GM13977 (cell line): ENCODE data around the gene CMIP.

Experiments
- DNase-seq: peaks from one replicate; pipeline ENCODE4 v3.0.0; 2012; ENCODE audit warnings: low spot score
- in situ Hi-C: fragments of 300-500 bp; cut with MboI; formaldehyde crosslinking; loops from one replicate; pipeline ENCODE4 v1.12.0; 2022; ENCODE audit warnings: low sequenced_read_pairs, low pct_unique_long_range_greater_than_20kb, mixed read lengths, inconsistent platforms; ENCODE audit not compliant: unreplicated experiment
- TF ChIP-seq, protein P1 (sequence below): IDR thresholded peaks from 2 replicates; pipeline ENCODE4 v1.5.1; 2012; ENCODE audit warnings: mild to moderate bottlenecking, control low read depth; ENCODE audit not compliant: insufficient read depth; ENCODE audit errors: extremely low read depth, missing control alignments

CMIP gene

DNA sequence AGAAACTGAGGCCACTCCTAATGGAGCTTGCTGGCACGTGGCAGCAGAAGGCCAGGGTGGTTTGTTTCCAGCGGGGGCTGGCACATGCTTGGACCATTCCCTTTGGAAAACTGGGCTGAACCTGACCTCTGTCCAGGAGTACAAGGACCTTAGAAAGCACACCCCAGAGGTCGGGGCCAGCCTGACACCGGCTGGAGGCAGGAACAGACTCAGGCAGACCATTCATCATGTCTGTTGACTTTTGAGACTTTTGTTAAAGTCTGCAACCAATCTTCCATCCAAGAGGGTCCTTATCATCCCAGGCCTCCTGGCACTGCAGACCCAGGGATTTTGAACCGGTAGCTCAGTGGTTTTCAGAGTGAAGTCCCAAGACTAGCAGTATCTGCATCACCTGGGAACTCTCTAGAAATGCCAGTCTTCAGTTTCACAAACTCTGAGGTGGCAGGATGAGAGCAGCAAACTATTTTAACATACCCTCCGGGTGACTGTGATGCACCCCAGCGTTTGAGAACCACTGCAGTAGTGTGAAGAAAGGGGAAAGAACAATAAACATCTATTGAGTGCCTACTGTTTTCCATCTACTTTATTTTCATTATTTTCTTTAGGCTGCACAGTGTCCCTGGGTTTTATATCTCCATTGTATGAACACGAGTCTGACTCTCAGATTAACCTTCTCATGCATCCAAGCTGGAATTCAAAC, 189.2 kb downstream of the CMIP start:
- in situ Hi-C loops, result loop anchor here (10.0 kb wide), 1 partner anchor 91 kb away; no protein-coding TSS in a partner anchor
- TF ChIP-seq, protein P1, sequence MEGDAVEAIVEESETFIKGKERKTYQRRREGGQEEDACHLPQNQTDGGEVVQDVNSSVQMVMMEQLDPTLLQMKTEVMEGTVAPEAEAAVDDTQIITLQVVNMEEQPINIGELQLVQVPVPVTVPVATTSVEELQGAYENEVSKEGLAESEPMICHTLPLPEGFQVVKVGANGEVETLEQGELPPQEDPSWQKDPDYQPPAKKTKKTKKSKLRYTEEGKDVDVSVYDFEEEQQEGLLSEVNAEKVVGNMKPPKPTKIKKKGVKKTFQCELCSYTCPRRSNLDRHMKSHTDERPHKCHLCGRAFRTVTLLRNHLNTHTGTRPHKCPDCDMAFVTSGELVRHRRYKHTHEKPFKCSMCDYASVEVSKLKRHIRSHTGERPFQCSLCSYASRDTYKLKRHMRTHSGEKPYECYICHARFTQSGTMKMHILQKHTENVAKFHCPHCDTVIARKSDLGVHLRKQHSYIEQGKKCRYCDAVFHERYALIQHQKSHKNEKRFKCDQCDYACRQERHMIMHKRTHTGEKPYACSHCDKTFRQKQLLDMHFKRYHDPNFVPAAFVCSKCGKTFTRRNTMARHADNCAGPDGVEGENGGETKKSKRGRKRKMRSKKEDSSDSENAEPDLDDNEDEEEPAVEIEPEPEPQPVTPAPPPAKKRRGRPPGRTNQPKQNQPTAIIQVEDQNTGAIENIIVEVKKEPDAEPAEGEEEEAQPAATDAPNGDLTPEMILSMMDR, result no peak
- DNase-seq, result no peak

DNA sequence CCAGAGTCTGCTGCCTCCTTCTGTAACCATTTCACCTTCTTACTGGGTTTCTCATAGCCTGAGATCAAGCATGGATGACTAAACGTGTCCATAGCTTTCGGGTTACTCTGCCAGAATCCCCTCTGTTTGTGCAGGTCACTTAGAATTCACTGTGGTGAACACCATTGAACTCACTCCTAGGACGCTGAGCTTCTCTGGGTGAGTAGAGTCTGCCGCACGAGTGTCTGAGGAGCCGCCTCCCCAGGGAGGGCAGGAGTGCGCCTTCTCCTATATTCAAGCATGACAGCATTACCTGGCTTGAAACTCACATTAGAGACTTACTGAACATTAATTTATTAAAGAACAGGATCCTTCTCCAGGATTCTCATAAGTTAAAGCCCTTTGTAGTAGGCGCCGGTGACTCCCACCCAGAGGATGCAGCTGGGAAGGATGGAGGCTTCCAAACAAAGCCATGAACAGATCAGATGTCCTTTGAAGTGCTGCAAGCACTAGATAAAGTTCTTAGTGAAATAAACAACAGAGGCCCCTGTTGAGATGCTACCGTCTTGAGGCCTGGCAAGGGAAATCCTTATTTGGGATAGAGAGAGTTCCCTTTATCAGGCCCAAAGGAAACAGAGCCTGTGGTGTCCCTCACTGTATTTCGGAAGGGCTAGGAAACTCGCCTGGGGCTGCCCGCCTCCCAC, 189.9 kb downstream of the CMIP start:
- TF ChIP-seq, protein P1, result no peak
- in situ Hi-C loops, result loop anchor here (10.0 kb wide), 1 partner anchor 90 kb away; no protein-coding TSS in a partner anchor
- no peak for DNase-seq

DNA sequence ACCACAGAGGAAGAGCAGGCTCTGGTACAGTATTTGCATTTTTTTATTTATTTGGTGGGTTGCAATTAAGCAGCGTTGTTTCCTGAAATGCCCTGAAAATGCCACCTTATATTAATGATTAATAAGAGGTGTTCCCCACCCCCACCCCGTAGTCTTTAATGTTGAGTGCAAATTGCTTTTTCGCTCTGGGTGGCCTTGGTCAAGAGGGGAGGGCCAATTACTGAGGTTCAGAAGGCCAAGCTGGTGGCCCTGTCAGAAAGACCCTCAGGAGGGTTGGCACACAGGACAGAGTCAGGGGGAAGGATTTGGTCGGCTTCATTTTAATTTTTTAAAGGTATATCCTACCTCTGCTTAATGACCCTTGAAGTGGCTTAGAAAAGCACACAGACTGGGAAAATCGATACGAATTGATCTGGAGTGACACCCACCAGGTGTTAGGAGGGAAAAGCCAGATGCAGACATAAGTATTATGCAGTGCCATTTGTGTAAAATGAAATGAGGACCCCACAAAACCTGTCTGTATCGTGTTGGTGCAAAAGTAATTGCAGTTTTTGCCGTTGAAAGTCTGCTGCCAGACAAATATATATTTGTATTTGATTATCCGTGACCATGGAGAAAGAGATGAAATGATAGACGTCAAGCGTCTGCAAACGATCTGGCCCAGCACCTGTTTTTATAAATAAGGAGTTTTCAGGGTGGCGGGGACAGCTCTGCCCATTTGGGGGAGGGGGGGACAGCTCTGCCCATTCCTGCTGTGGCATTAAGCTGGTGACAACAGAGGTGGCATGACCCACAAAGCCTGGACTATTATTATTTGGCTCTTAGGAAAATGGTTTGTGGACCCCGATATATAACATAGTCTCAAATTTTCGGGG, 190.7 kb downstream of the CMIP start:
- DNase-seq, result no peak
- TF ChIP-seq, protein P1, result no peak
- in situ Hi-C loops, result loop anchor here (10.0 kb wide), 1 partner anchor 90 kb away; no protein-coding TSS in a partner anchor

DNA sequence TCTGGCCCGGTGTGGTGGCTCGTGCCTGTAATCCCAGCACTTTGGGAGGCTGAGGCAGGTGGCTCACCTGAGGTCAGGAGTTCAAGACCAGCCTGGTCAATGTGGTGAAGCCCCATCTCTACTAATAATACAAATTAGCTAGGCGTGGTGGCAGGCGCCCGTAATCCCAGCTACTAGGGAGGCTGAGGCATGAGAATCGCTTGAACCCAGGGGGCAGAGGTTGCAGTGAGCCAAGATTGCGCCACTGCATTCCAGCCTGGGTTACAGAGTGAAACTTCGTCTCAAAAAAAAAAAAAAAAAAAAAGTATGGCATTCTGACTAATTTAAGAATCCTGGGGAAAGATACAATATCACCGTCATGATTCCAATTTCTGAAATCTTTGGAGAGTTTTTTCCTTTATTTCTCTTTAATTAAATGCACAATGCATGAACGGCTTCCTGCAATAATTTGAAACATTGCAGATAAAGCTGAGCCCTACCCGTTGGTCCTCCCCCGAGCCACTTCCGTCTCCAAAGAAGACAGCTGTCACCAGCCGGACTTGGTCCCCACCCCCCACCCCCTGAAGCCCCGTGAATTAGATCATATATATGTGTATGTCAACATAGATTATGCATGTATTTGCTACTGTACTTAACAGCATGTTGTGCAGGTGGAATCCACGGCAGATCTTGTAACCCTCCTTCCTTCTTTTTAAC, 191.8 kb downstream of the CMIP start:
- DNase-seq, result no peak
- TF ChIP-seq, protein P1, result no peak
- in situ Hi-C loops, result loop anchor here (10.0 kb wide), 1 partner anchor 88 kb away; no protein-coding TSS in a partner anchor

DNA sequence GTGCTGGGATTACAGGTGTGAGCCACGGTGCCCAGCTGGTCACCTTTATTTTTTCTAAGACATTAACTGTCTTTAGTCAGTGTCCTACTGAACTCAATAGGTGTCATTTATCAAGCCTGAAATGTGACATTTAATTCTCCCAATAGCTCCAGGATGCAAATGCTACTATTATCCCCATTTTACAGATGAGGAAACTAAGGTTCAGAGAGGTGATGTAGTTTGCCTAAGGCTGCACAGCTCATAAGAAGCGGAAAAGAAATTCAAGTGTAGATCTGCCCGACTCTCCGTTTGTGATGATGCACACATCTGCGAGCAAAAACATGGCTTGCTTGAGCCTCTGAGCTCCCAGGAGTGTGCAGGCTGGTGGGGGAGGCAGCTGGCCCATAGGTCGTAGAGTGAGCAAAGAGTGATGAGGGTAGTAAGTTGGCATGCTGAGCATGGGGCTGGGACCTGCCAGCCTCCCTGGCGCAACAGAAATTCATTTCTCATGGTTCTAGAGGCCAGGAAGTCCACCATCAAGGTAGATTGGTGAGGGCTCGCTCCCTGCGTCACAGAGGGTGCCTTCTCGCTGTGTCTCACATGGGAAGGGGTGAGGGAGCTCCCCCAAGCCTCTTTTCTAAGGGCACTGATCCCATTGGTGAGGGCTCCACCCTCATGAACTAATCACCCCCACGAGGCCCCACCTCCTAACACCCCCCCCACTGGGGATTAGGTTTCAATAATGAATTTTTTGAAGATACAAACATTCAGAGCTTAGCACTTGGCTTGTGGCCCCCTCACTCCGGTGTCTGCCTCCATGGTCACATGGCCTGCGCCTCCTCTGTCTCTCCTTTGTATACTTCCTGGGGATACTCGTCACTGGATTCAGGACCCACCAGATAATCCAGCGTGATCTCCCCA, 193.0 kb downstream of the CMIP start:
- TF ChIP-seq, protein P1, result no peak
- in situ Hi-C loops, result loop anchor here (10.0 kb wide), 1 partner anchor 87 kb away; no protein-coding TSS in a partner anchor
- no peak for DNase-seq
